HEK293 (cell line): ENCODE measurements around the gene TRPV2.

Source experiments
- CTCF ChIA-PET: fragments of 350-600 bp; formaldehyde crosslinking; extraction: SDS; loops from one replicate; lab custom pipeline; 2021; ENCODE audit warnings: antibody characterized with exemption; lab: Yijun Ruan, JAX
- POLR2A ChIA-PET: fragments of 300-600 bp; formaldehyde crosslinking; extraction: SDS; loops from one replicate; lab custom pipeline; 2020; ENCODE audit warnings: antibody characterized with exemption, inconsistent platforms; lab: Yijun Ruan, JAX
- H3K27ac ChIP-seq: fragments of 200-500 bp; sonication (Bioruptor generic); 2 replicates; pipeline ENCODE4 v1.5.1; 2014; ENCODE audit warnings: low read depth, low read length, control low read depth, inconsistent platforms; ENCODE audit errors: extremely low read depth
- H3K36me3 ChIP-seq, 2 experiments: fragments of 200-500 bp in 1 of 2; sonication (Bioruptor generic) in 1 of 2; 1 replicate in 1 of 2; 2 replicates in 1 of 2; pipeline ENCODE4 v1.5.1; 2014 to 2017; ENCODE audit warnings: inconsistent platforms in 2 of 2, low read length in 2 of 2; ENCODE audit not compliant: control insufficient read depth in 2 of 2, insufficient read depth in 1 of 2
- H3K4me1 ChIP-seq: fragments of 200-500 bp; sonication (Bioruptor generic); 2 replicates; pipeline ENCODE4 v1.5.1; 2014; ENCODE audit warnings: mild to moderate bottlenecking, low read length, inconsistent platforms; ENCODE audit not compliant: control insufficient read depth, insufficient read depth
- H3K4me3 ChIP-seq: 2 replicates; pipeline ENCODE4 v1.5.1; 2011; ENCODE audit warnings: low read depth, mild to moderate bottlenecking, control low read depth, low read length, moderate library complexity
- H3K9me3 ChIP-seq: fragments of 200-500 bp; sonication (Bioruptor generic); 2 replicates; pipeline ENCODE4 v1.5.1; 2014; ENCODE audit warnings: low read depth, low read length, inconsistent platforms; ENCODE audit not compliant: control insufficient read depth, insufficient read depth
- EGR2 ChIP-seq: fragments of 450-650 bp; formaldehyde crosslinking; IDR thresholded peaks from 2 replicates; pipeline ENCODE4 v1.5.1; 2016; ENCODE audit warnings: low read depth, missing biosample characterization, missing genetic modification characterization
- GLI4 ChIP-seq: fragments of 450-650 bp; formaldehyde crosslinking; IDR thresholded peaks from 2 replicates; pipeline ENCODE4 v1.5.1; 2016; ENCODE audit warnings: missing biosample characterization, missing genetic modification characterization
- HOXA7 ChIP-seq: sonication (generic); formaldehyde crosslinking; IDR thresholded peaks from 2 replicates; pipeline ENCODE4 v1.8.1; 2022; ENCODE audit warnings: missing genetic modification reagents, borderline replicate concordance
- RBAK ChIP-seq: fragments of 450-650 bp; formaldehyde crosslinking; IDR thresholded peaks from 2 replicates; pipeline ENCODE4 v1.5.1; 2016; ENCODE audit warnings: missing biosample characterization, missing genetic modification characterization
- SALL2 ChIP-seq: fragments of 450-650 bp; formaldehyde crosslinking; IDR thresholded peaks from 2 replicates; pipeline ENCODE4 v1.5.0; 2017; ENCODE audit warnings: missing biosample characterization, mild to moderate bottlenecking, missing genetic modification characterization, borderline replicate concordance
- SP3 ChIP-seq: fragments of 450-650 bp; formaldehyde crosslinking; IDR thresholded peaks from 2 replicates; pipeline ENCODE4 v1.5.1; 2016; ENCODE audit warnings: missing biosample characterization, missing genetic modification characterization
- ZBTB17 ChIP-seq: fragments of 450-650 bp; formaldehyde crosslinking; IDR thresholded peaks from 2 replicates; pipeline ENCODE4 v1.5.1; 2016; ENCODE audit warnings: missing biosample characterization, missing genetic modification characterization
- ZNF335 ChIP-seq: fragments of 450-650 bp; formaldehyde crosslinking; conservative IDR thresholded peaks from 2 replicates; pipeline ENCODE4 v1.5.1; 2016; ENCODE audit warnings: missing biosample characterization, missing genetic modification characterization
- ZNF423 ChIP-seq: fragments of 450-650 bp; formaldehyde crosslinking; IDR thresholded peaks from 2 replicates; pipeline ENCODE4 v1.5.1; 2016; ENCODE audit warnings: missing biosample characterization, missing genetic modification characterization
- ZNF426 ChIP-seq: fragments of 450-650 bp; formaldehyde crosslinking; IDR thresholded peaks from 2 replicates; pipeline ENCODE4 v1.5.1; 2017; ENCODE audit warnings: missing biosample characterization, missing genetic modification characterization, mild to moderate bottlenecking, inconsistent platforms, moderate library complexity
- ZNF501 ChIP-seq: fragments of 450-650 bp; formaldehyde crosslinking; IDR thresholded peaks from 2 replicates; pipeline ENCODE4 v1.5.1; 2016; ENCODE audit warnings: missing biosample characterization, missing genetic modification characterization
- ZNF544 ChIP-seq: fragments of 450-650 bp; formaldehyde crosslinking; IDR thresholded peaks from 2 replicates; pipeline ENCODE4 v1.5.0; 2017; ENCODE audit warnings: missing biosample characterization, missing genetic modification characterization
- ZNF558 ChIP-seq: fragments of 450-650 bp; formaldehyde crosslinking; IDR thresholded peaks from 2 replicates; pipeline ENCODE4 v1.5.1; 2016; ENCODE audit warnings: missing biosample characterization, missing genetic modification characterization
- ZNF561 ChIP-seq: fragments of 450-650 bp; IDR thresholded peaks from 2 replicates; pipeline ENCODE4 v1.5.1; 2018; ENCODE audit warnings: missing biosample characterization, missing genetic modification characterization, borderline replicate concordance
- ZNF600 ChIP-seq: fragments of 450-650 bp; formaldehyde crosslinking; IDR thresholded peaks from 2 replicates; pipeline ENCODE4 v1.5.1; 2016; ENCODE audit warnings: missing biosample characterization, missing genetic modification characterization
- ZNF629 ChIP-seq: fragments of 450-650 bp; formaldehyde crosslinking; IDR thresholded peaks from 2 replicates; pipeline ENCODE4 v1.5.1; 2017; ENCODE audit warnings: missing biosample characterization, missing genetic modification characterization
- ZNF747 ChIP-seq: fragments of 450-650 bp; formaldehyde crosslinking; IDR thresholded peaks from 2 replicates; pipeline ENCODE4 v1.5.1; 2016; ENCODE audit warnings: missing biosample characterization, missing genetic modification characterization
- ZNF785 ChIP-seq: fragments of 450-650 bp; formaldehyde crosslinking; IDR thresholded peaks from 2 replicates; pipeline ENCODE4 v1.5.1; 2016; ENCODE audit warnings: missing biosample characterization, missing genetic modification characterization
- ZSCAN23 ChIP-seq: fragments of 450-650 bp; formaldehyde crosslinking; IDR thresholded peaks from 2 replicates; pipeline ENCODE4 v1.5.1; 2016; ENCODE audit warnings: missing biosample characterization, missing genetic modification characterization
- ZXDB ChIP-seq: fragments of 450-650 bp; formaldehyde crosslinking; IDR thresholded peaks from 2 replicates; pipeline ENCODE4 v1.5.1; 2016; ENCODE audit warnings: missing biosample characterization, missing genetic modification characterization
- TF ChIP-seq, protein P1 (sequence below): fragments of 450-650 bp; formaldehyde crosslinking; IDR thresholded peaks from 2 replicates; pipeline ENCODE4 v1.5.1; 2016; ENCODE audit warnings: missing biosample characterization, missing genetic modification characterization
- TF ChIP-seq, protein P2 (sequence below): sonication (generic); formaldehyde crosslinking; IDR thresholded peaks from 2 replicates; pipeline ENCODE4 v1.8.1; 2022; ENCODE audit warnings: mild to moderate bottlenecking, moderate library complexity, missing genetic modification reagents
- TF ChIP-seq, protein P3 (sequence below): fragments of 450-650 bp; formaldehyde crosslinking; optimal IDR thresholded peaks from 2 replicates; pipeline ENCODE3; 2016; ENCODE audit warnings: missing biosample characterization, mild to moderate bottlenecking, missing genetic modification characterization
- TF ChIP-seq, protein P4 (sequence below): fragments of 450-650 bp; formaldehyde crosslinking; IDR thresholded peaks from 2 replicates; pipeline ENCODE4 v1.5.1; 2017; ENCODE audit warnings: missing biosample characterization, missing genetic modification characterization
- TF ChIP-seq, protein P5 (sequence below): fragments of 450-650 bp; formaldehyde crosslinking; IDR thresholded peaks from 2 replicates; pipeline ENCODE4 v1.5.1; 2016; ENCODE audit warnings: missing biosample characterization, missing genetic modification characterization, low read depth
- TF ChIP-seq, protein P6 (sequence below): fragments of 450-650 bp; formaldehyde crosslinking; IDR thresholded peaks from 2 replicates; pipeline ENCODE4 v1.5.1; 2016; ENCODE audit warnings: missing biosample characterization, missing genetic modification characterization

The TRPV2 gene

DNA sequence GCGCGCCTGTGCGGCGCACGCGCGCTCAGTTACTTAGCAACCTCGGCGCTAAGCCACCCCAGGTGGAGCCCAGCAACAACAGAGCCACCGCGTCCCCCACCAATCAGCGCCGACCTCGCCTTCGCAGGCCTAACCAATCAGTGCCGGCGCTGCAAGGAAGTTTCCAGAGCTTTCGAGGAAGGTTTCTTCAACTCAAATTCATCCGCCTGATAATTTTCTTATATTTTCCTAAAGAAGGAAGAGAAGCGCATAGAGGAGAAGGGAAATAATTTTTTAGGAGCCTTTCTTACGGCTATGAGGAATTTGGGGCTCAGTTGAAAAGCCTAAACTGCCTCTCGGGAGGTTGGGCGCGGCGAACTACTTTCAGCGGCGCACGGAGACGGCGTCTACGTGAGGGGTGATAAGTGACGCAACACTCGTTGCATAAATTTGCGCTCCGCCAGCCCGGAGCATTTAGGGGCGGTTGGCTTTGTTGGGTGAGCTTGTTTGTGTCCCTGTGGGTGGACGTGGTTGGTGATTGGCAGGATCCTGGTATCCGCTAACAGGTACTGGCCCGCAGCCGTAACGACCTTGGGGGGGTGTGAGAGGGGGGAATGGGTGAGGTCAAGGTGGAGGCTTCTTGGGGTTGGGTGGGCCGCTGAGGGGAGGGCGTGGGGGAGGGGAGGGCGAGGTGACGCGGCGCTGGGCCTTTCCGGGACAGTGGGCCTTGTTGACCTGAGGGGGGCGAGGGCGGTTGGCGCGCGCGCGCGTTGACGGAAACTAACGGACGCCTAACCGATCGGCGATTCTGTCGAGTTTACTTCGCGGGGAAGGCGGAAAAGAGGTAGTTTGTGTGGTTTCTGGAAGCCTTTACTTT is 34.5 kb upstream of the TRPV2 start, which contains the start of gene UBB (continued):
- TF ChIP-seq, protein P1, sequence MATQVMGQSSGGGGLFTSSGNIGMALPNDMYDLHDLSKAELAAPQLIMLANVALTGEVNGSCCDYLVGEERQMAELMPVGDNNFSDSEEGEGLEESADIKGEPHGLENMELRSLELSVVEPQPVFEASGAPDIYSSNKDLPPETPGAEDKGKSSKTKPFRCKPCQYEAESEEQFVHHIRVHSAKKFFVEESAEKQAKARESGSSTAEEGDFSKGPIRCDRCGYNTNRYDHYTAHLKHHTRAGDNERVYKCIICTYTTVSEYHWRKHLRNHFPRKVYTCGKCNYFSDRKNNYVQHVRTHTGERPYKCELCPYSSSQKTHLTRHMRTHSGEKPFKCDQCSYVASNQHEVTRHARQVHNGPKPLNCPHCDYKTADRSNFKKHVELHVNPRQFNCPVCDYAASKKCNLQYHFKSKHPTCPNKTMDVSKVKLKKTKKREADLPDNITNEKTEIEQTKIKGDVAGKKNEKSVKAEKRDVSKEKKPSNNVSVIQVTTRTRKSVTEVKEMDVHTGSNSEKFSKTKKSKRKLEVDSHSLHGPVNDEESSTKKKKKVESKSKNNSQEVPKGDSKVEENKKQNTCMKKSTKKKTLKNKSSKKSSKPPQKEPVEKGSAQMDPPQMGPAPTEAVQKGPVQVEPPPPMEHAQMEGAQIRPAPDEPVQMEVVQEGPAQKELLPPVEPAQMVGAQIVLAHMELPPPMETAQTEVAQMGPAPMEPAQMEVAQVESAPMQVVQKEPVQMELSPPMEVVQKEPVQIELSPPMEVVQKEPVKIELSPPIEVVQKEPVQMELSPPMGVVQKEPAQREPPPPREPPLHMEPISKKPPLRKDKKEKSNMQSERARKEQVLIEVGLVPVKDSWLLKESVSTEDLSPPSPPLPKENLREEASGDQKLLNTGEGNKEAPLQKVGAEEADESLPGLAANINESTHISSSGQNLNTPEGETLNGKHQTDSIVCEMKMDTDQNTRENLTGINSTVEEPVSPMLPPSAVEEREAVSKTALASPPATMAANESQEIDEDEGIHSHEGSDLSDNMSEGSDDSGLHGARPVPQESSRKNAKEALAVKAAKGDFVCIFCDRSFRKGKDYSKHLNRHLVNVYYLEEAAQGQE (tag by site-specific recombination), result peak; percentile 61
- TF ChIP-seq, protein P2, sequence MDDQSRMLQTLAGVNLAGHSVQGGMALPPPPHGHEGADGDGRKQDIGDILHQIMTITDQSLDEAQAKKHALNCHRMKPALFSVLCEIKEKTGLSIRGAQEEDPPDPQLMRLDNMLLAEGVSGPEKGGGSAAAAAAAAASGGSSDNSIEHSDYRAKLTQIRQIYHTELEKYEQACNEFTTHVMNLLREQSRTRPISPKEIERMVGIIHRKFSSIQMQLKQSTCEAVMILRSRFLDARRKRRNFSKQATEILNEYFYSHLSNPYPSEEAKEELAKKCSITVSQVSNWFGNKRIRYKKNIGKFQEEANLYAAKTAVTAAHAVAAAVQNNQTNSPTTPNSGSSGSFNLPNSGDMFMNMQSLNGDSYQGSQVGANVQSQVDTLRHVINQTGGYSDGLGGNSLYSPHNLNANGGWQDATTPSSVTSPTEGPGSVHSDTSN, result 0 out of 2 replicates have a peak, but pooled peaks have one; percentile 13
- TF ChIP-seq SP3 (tag by site-specific recombination) (peak; percentile 84), ZBTB17 (tag by site-specific recombination) (peak; percentile 97), ZNF785 (tag by site-specific recombination) (peak; percentile 89; the same call in 1 of the 2 replicates), RBAK (tag by site-specific recombination) (no peak), SALL2 (tag by site-specific recombination) (peak; percentile 78; the same call in 1 of the 2 replicates), ZSCAN23 (tag by site-specific recombination) (peak; percentile 85; the same call in 1 of the 2 replicates), ZNF558 (peak; percentile 71; the same call in 1 of the 2 replicates), EGR2 (peak; percentile 90), ZNF501 (tag by site-specific recombination) (peak; percentile 93)
- TF ChIP-seq, protein P3, sequence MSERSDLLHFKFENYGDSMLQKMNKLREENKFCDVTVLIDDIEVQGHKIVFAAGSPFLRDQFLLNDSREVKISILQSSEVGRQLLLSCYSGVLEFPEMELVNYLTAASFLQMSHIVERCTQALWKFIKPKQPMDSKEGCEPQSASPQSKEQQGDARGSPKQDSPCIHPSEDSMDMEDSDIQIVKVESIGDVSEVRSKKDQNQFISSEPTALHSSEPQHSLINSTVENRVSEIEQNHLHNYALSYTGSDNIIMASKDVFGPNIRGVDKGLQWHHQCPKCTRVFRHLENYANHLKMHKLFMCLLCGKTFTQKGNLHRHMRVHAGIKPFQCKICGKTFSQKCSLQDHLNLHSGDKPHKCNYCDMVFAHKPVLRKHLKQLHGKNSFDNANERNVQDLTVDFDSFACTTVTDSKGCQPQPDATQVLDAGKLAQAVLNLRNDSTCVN, result peak; percentile 57

DNA sequence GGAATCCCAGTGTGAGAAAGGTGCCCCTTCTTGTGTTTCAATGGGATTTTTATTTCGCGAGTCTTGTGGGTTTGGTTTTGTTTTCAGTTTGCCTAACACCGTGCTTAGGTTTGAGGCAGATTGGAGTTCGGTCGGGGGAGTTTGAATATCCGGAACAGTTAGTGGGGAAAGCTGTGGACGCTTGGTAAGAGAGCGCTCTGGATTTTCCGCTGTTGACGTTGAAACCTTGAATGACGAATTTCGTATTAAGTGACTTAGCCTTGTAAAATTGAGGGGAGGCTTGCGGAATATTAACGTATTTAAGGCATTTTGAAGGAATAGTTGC is 33.9 kb upstream of the TRPV2 start:
- H3K9me3 ChIP-seq, result no peaks in the 10 kb centered on the region
- H3K36me3 ChIP-seq, result peaks cover 12 to 33% of the 10 kb centered on the region in 2 experiments
- H3K4me1 ChIP-seq, result peaks cover 10% of the 10 kb centered on the region; the same call in 1 of the 2 replicates
- ChIA-PET POLR2A (interaction anchor here (0.9 to 3.7 kb wide), 26 partner anchors 10 to 436 kb away, joined by 3 to 86 read pairs (median 7); partner anchors contain the start of genes ADORA2B, CENPV, NCOR1 and PIGL), CTCF (interaction anchor here (9.7 kb wide), 1 partner anchor 18 kb away, joined by 93 read pairs; no protein-coding TSS in a partner anchor)
- H3K4me3 ChIP-seq, result peak overlapping the region; percentile 67
- H3K27ac ChIP-seq, result peak overlapping the region; percentile 100
- TF ChIP-seq, protein P4, sequence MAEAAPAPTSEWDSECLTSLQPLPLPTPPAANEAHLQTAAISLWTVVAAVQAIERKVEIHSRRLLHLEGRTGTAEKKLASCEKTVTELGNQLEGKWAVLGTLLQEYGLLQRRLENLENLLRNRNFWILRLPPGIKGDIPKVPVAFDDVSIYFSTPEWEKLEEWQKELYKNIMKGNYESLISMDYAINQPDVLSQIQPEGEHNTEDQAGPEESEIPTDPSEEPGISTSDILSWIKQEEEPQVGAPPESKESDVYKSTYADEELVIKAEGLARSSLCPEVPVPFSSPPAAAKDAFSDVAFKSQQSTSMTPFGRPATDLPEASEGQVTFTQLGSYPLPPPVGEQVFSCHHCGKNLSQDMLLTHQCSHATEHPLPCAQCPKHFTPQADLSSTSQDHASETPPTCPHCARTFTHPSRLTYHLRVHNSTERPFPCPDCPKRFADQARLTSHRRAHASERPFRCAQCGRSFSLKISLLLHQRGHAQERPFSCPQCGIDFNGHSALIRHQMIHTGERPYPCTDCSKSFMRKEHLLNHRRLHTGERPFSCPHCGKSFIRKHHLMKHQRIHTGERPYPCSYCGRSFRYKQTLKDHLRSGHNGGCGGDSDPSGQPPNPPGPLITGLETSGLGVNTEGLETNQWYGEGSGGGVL, result no peak
- no peak for TF ChIP-seq HOXA7
- no peak for TF ChIP-seq ZNF544 (tag by site-specific recombination)
- TF ChIP-seq ZNF600 (tag by site-specific recombination), result peak; percentile 35; the same call in 1 of the 2 replicates
- TF ChIP-seq, protein P5, sequence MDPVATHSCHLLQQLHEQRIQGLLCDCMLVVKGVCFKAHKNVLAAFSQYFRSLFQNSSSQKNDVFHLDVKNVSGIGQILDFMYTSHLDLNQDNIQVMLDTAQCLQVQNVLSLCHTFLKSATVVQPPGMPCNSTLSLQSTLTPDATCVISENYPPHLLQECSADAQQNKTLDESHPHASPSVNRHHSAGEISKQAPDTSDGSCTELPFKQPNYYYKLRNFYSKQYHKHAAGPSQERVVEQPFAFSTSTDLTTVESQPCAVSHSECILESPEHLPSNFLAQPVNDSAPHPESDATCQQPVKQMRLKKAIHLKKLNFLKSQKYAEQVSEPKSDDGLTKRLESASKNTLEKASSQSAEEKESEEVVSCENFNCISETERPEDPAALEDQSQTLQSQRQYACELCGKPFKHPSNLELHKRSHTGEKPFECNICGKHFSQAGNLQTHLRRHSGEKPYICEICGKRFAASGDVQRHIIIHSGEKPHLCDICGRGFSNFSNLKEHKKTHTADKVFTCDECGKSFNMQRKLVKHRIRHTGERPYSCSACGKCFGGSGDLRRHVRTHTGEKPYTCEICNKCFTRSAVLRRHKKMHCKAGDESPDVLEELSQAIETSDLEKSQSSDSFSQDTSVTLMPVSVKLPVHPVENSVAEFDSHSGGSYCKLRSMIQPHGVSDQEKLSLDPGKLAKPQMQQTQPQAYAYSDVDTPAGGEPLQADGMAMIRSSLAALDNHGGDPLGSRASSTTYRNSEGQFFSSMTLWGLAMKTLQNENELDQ (tag by site-specific recombination), result no peak
- TF ChIP-seq ZNF561 (tag by site-specific recombination), result 0 out of 2 replicates have a peak, but pooled peaks have one; percentile 23
- no peak for TF ChIP-seq SALL2 (tag by site-specific recombination)
- TF ChIP-seq ZNF629, result no peak
- no peak for TF ChIP-seq ZNF747 (tag by site-specific recombination)
- no peak for TF ChIP-seq GLI4 (tag by site-specific recombination)
- TF ChIP-seq ZXDB (tag by site-specific recombination), result no peak
- no peak for TF ChIP-seq ZNF426
- TF ChIP-seq, protein P6, sequence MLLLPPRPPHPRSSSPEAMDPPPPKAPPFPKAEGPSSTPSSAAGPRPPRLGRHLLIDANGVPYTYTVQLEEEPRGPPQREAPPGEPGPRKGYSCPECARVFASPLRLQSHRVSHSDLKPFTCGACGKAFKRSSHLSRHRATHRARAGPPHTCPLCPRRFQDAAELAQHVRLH (tag by site-specific recombination), result no peak
- TF ChIP-seq ZNF423 (tag by site-specific recombination), result no peak
- TF ChIP-seq ZNF335 (tag by site-specific recombination), result no peak
- no peak for TF ChIP-seq ZNF501 (tag by site-specific recombination)
